ENCODE measurements around the gene SCO2. TPM values are rescaled to one million over a fixed set of nuclear protein-coding genes. Genes with fewer than 3 reads are reported as not detected.

The SCO2 gene
- total and polyA plus RNA-seq, 2 of the 13 experiments (the other 11 are each of a cell fraction or from before 2014, with no cell fraction given): 0.32 to 3.7 TPM

- no peak for TF ChIP-seq REST (IDR thresholded peaks at IDR 0.05; ENCODE audit: borderline replicate concordance in 1 of 2, low read depth in 1 of 2, low read length in 2 of 2)
- no peak for TF ChIP-seq ZNF431 (CRISPR knock-in tag; IDR thresholded peaks at IDR 0.05; ENCODE audit: borderline replicate concordance, low read depth)
- TF ChIP-seq ZNF550 (CRISPR knock-in tag; IDR thresholded peaks at IDR 0.05; ENCODE audit: borderline replicate concordance): no peak
- peak; percentile 25; the same call in 1 of the 2 replicates for TF ChIP-seq RFX1 (IDR thresholded peaks at IDR 0.05)
- no peak for TF ChIP-seq CSRNP1 (CRISPR knock-in tag; IDR thresholded peaks at IDR 0.05)
- TF ChIP-seq ZNF136 (CRISPR knock-in tag; IDR thresholded peaks at IDR 0.05; ENCODE audit: low read depth): no peak
- TF ChIP-seq GMEB1 (CRISPR knock-in tag; IDR thresholded peaks at IDR 0.05; ENCODE audit: borderline replicate concordance): no peak
- TF ChIP-seq ZNF20 (CRISPR knock-in tag; IDR thresholded peaks at IDR 0.05): no peak
- TF ChIP-seq RELA (CRISPR knock-in tag; IDR thresholded peaks at IDR 0.05): no peak
- no peak for TF ChIP-seq ZNF720 (CRISPR knock-in tag; IDR thresholded peaks at IDR 0.05)
- no peak for TF ChIP-seq FOXJ3 (CRISPR knock-in tag; IDR thresholded peaks at IDR 0.05; ENCODE audit: borderline replicate concordance)
- no peak for TF ChIP-seq MAFK (conservative IDR thresholded peaks at IDR 0.05 in 1 of 2, IDR thresholded peaks at IDR 0.05 in 1 of 2; ENCODE audit: low read length in 2 of 2)
- no peak for TF ChIP-seq NFYB (CRISPR knock-in tag; IDR thresholded peaks at IDR 0.05)
- TF ChIP-seq ZNF18 (CRISPR knock-in tag; IDR thresholded peaks at IDR 0.05; ENCODE audit: insufficient replicate concordance): peak; percentile 28
- TF ChIP-seq KLF9 (CRISPR knock-in tag; IDR thresholded peaks at IDR 0.05; ENCODE audit: low read depth): no peak
- no peak for TF ChIP-seq ZNF556 (CRISPR knock-in tag; IDR thresholded peaks at IDR 0.05; ENCODE audit: borderline replicate concordance)
- TF ChIP-seq ZNF337 (CRISPR knock-in tag; IDR thresholded peaks at IDR 0.05; ENCODE audit: borderline replicate concordance, low read depth): peak; percentile 45; the same call in 1 of the 2 replicates
- no peak for TF ChIP-seq THAP8 (CRISPR knock-in tag; IDR thresholded peaks at IDR 0.05; ENCODE audit: borderline replicate concordance)
- TF ChIP-seq KDM6A (CRISPR knock-in tag; IDR thresholded peaks at IDR 0.05; ENCODE audit: low read depth): no peak
- TF ChIP-seq ZFY (CRISPR knock-in tag; IDR thresholded peaks at IDR 0.05): peak; percentile 62; the same call in 1 of the 2 replicates
Measured at GRCh38 chr22:50531962-50532674, 6.7 kb upstream of the SCO2 start (continued).

All from HepG2 (cell line).